GM19238 (cell line): ENCODE measurements around the gene ZC3H18.
A peak's percentile ranks its signal among the peaks of the same experiment; 100 is the strongest.
"Not testable (repeated sequence)": the region's sequence is repeated elsewhere in the genome, so short reads cannot be mapped to it uniquely, and the experiment has no call there.

Experiments used
- DNase-seq: peaks from one replicate; pipeline ENCODE4 v3.0.0; 2011; ENCODE audit warnings: low spot score; ENCODE audit not compliant: insufficient read length

ZC3H18 gene

GRCh38 chr16:88653101-88653500 is 82.9 kb downstream of the ZC3H18 start:
- no peak for DNase-seq

GRCh38 chr16:88653596-88654362 is 83.6 kb downstream of the ZC3H18 start:
- no peak for DNase-seq

DNA sequence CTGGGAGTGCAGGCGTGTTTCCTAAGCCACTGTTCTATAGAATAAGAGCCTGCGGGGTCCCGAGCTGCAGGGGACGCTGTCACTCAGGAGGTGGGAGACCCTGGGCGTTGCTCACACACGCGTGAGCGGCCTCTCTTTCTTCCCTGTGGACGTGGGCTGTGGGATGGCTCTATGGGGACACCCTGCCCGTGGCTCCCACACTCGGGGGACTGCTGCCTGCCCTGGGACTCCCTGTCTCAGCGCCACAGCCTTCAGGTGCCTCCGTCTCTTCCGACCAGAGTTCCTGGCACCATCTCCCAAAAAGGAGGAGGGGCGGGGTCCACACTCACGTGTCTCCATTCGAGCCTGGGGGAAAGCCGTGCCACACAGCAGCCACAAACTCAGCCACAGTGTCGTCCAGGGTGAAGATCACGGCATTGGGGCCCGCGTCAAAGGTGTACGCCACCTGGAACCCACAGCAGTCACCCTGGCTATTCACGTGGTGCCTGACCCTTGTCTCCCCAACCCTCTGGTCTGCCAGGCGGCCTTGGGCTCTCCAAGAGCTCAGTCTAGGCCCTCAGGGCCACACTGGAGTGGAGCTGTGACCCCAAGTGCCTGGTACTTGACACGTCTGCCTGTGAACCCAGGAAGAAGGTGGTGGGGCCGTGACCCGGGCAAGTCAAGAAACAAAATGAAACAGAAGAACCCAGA is 84.3 kb downstream of the ZC3H18 start:
- no peak for DNase-seq

GRCh38 chr16:88655053-88655732 is 85.0 kb downstream of the ZC3H18 start:
- no peak for DNase-seq

DNA sequence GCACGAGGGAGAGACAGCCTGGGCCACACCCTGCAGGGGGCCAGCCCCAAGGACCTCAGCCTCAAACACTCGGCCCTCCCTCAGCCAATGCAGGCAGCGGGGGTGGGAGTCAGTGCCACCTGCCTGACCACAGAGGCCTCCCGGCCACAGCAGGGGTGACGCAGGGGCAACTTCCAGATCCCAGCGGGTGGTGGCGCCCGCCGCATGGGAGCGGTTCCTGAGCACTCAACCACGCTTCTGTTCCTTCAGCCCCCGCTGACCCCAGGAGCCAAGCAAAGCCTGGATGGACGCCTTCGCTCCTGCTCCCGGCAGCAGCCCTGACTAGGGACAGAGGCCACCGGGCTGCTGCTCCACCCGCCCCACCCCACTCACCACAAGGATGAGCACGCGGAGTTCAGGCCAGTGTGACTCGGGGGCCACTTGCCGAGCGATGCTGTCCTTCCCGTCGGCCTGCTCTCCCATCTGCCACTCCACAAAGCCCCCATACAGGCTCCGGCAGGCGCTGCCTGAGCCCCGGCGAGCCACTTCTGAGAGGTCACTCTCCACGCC is 85.6 kb downstream of the ZC3H18 start:
- no peak for DNase-seq

DNA sequence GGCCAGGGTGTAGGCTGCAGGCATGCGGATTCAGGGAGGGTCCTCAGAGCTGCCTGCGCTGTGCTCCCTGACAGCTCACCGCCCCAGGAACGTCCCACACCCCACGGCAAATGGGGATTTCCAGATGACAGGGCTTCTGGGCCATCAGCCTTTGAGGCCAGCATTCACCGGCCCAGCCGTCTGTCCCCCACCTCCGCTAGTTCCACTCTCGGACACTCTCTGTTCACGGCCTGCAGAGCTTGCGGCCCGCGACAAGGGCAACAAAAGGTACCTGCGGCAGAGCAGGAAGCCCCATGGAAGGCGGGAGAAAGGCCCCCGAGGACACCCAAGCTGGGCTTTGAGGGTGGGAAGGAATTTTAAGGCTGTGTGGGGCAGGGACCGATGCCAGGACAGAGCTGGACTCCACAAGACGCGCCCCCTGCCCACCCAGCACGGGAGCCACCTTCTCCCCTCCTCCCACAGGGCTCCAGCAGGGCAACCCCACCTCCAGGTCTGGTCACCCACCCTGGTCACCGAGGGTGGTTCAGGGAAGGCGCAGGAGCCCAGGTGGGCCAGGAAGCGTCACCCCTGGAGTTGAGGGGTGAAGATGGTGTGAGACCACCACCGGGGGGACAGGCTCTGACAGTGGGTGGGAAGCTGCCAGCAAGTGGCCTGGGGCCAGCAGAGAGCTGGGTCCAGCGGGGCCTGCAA is 86.2 kb downstream of the ZC3H18 start:
- no peak for DNase-seq

GRCh38 chr16:88657371-88657770 is 87.2 kb downstream of the ZC3H18 start:
- no peak for DNase-seq

GRCh38 chr16:88658714-88659113 is 88.5 kb downstream of the ZC3H18 start:
- no peak for DNase-seq

GRCh38 chr16:88659160-88659559 is 89.0 kb downstream of the ZC3H18 start:
- DNase-seq: no peak

GRCh38 chr16:88661468-88661867 is 91.3 kb downstream of the ZC3H18 start:
- no peak for DNase-seq

GRCh38 chr16:88662222-88662842 is 92.1 kb downstream of the ZC3H18 start:
- no peak for DNase-seq

GRCh38 chr16:88662843-88663606 is 92.8 kb downstream of the ZC3H18 start, which contains the start of gene MVD:
TSS of gene MVD (minus strand) at chr16:88663091. CDS start at chr16:88663080, 11 bp downstream.
- DNase-seq: peak; percentile 100

DNA sequence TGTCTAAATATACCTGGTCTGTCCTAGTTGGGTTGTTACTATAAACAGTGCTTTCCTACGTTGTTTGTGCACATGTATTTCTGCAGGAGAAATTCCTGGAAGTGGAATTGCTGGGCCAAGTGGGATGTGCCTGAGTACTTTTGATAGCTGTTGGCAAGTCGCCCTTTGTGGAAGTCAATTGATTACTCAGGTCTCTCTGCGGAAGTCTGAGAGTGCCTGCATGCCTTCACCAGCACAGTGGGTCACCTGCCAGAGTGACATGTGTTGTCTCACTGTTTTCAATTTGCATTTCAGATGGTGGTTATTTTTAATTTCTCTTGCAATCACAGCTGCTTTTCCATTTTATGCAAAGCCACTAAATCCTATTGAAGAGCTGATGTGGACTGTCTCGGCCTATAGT is 94.9 kb downstream of the ZC3H18 start:
- DNase-seq: no peak

DNA sequence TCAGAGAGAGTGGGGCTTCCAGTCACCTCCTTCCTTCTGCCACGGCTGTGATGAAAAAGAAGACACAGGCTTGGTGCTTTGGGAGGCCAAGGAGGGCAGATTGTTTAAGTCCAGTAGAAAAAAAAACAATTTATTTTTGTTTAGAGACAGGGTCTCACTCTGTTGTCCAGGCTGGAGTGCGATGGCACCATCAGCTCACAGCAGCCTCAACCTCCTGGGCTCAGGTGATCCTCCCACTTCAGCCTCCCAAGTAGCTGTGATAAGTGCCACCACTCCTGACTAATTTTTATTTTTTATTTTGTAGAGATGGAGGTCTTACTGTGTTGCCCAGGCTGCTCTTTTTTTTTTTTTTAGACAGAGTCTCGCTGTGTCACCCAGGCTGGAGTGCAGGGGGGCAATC is 95.4 kb downstream of the ZC3H18 start:
- no peak for DNase-seq

- no peak for DNase-seq
Observed at GRCh38 chr16:88667461-88667860, 97.3 kb downstream of the ZC3H18 start.

DNA sequence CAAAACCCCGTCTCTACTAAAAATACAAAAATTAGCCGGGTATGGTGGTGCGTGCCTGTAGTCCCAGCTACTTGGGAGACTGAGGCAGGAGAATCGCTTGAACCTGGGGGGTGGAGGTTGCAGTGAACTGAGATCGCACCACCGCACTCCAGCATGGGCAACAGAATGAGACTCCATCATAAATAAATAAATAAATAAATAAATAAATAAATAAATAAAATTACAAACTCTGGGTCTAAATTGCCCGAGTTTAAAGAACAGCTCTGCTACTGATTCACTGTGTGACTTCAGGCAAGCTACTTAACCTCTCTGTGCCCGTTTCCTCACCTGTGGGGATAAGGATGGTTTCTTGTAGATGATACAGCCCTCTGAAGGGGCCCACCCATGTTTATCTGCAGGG is 99.3 kb downstream of the ZC3H18 start:
- not testable (repeated sequence) for DNase-seq

DNA sequence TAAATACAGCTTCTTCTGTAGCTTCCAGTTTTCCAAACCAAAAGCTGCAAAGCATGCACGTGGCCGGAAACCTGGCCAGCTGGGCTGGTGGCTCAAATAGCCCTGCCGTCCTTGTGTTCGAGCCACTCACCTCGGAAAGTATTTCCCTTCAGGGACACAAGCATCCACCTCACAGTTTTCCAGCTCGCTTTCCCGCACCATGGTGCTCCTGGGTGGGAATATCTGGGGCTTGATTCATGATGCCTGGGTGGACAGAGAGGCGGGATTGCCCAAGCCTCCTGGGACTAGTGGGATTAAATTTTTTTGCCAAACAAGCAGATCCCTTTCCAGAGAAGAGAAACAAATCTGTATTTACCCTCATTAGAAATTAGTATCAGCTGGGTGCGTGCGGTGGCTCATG is 99.8 kb downstream of the ZC3H18 start:
- DNase-seq: no peak

DNA sequence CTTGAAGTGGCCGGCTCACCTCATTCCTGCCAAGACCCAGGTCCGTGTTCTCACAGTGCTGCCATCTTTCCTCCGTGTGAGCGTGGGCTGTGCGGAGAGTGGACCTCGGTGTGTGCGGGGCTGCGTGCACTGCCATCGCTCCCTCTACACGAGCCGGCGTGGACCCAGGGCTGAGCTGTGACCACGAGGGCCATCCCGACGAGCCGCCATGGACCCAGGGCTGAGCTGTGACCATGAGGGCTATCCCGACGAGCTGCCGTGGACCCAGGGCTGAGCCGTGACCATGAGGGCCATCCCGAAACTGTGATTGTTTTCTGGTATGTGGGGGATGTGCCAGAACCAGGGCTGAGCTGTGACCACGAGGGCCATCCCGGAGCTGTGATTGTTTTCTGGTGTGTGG is 101.6 kb downstream of the ZC3H18 start:
- no peak for DNase-seq

GRCh38 chr16:88672776-88673175 is 102.6 kb downstream of the ZC3H18 start:
- DNase-seq: no peak

DNA sequence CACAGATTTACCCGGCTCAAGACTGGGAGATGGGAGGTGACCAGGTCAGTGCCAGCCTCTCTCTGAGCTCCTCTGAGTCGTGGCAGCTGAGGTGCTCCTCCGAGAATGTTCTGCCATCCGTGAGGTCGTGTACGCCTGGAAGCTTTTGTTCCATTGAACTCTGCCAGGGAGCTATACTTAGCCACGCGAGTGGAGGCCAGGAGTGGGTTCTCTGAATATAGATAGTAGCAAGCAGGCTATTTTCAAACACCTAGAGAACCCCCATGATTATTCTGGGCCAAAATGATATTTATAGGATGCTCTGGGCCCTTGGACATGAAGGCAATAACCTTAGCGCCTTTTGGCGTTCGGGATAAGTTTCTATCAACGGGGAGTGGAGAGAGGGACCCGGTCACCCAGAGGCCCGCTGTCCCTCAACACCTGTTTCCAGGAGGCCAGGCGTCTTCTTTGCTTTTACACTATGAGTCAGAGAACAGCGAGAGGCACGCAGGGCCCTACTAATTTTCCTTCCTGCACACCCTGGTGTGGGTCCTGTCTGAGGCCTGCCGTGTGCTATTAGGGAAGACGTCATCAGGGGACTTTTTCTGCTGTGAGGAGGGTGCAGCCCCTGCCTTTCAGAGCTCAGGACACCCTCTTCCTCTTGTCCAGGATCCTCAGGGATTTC is 103.6 kb downstream of the ZC3H18 start:
- no peak for DNase-seq
